SK-N-SH treated with all-trans-retinoic acid at 6 μM for 48 hours (cell line): Measurements from ENCODE around the gene KCNMA1.

ENCODE experiments used
- ARNTL ChIP-seq: fragments of 450-650 bp; formaldehyde crosslinking; IDR thresholded peaks from 2 replicates; pipeline ENCODE4 v1.5.0; 2020; ENCODE audit warnings: low read depth, mild to moderate bottlenecking, moderate library complexity, borderline replicate concordance
- BACH2 ChIP-seq: fragments of 250-450 bp; sonication (Bioruptor Pico); IDR thresholded peaks from 2 replicates; pipeline ENCODE4 v1.9.0; 2021; ENCODE audit warnings: mild to moderate bottlenecking, borderline replicate concordance
- CREB5 ChIP-seq: fragments of 250-450 bp; sonication (Bioruptor Pico); IDR thresholded peaks from 2 replicates; pipeline ENCODE4 v1.5.1; 2020; ENCODE audit warnings: low read depth, mild to moderate bottlenecking, moderate library complexity
- GLIS3 ChIP-seq: fragments of 250-450 bp; sonication (Bioruptor Pico); IDR thresholded peaks from 2 replicates; pipeline ENCODE4 v1.5.0; 2020; ENCODE audit warnings: mild to moderate bottlenecking, moderate library complexity
- ISL1 ChIP-seq: fragments of 250-450 bp; sonication (Bioruptor Pico); IDR thresholded peaks from 2 replicates; pipeline ENCODE4 v2.1.2; 2022; ENCODE audit warnings: mild to moderate bottlenecking, moderate library complexity
- OSR1 ChIP-seq: fragments of 250-450 bp; sonication (Bioruptor Pico); IDR thresholded peaks from 2 replicates; pipeline ENCODE4 v1.8.0; 2022; ENCODE audit warnings: moderate library complexity, mild to moderate bottlenecking, inconsistent platforms
- PATZ1 ChIP-seq: fragments of 250-450 bp; sonication (Bioruptor Pico); IDR thresholded peaks from 2 replicates; pipeline ENCODE4 v1.8.0; 2020; ENCODE audit warnings: mild to moderate bottlenecking, moderate library complexity, borderline replicate concordance
- SNAI2 ChIP-seq: fragments of 250-450 bp; sonication (Bioruptor Pico); IDR thresholded peaks from 2 replicates; pipeline ENCODE4 v1.5.0; 2020; ENCODE audit warnings: mild to moderate bottlenecking, moderate library complexity
- TOX ChIP-seq: fragments of 250-450 bp; sonication (Bioruptor Pico); IDR thresholded peaks from 2 replicates; pipeline ENCODE4 v1.8.0; 2021; ENCODE audit warnings: mild to moderate bottlenecking, moderate library complexity, borderline replicate concordance
- ZFP3 ChIP-seq: fragments of 250-450 bp; sonication (Bioruptor Pico); IDR thresholded peaks from 2 replicates; pipeline ENCODE4 v1.5.0; 2020; ENCODE audit warnings: mild to moderate bottlenecking, moderate library complexity
- ZFP30 ChIP-seq: fragments of 450-650 bp; formaldehyde crosslinking; IDR thresholded peaks from 2 replicates; pipeline ENCODE4 v1.5.0; 2022; ENCODE audit warnings: mild to moderate bottlenecking, moderate library complexity
- ZNF565 ChIP-seq: fragments of 450-650 bp; formaldehyde crosslinking; conservative IDR thresholded peaks from 2 replicates; pipeline ENCODE4 v1.5.0; 2020; ENCODE audit warnings: low read depth, mild to moderate bottlenecking, moderate library complexity

- TF ChIP-seq SNAI2 (CRISPR knock-in tag) (no peak), PATZ1 (CRISPR knock-in tag) (no peak), ARNTL (no peak), GLIS3 (CRISPR knock-in tag) (no peak), ZFP3 (CRISPR knock-in tag) (no peak), ZFP30 (CRISPR knock-in tag) (no peak), OSR1 (no peak), TOX (CRISPR knock-in tag) (no peak), ZNF565 (CRISPR knock-in tag) (no peak), ISL1 (CRISPR knock-in tag) (no peak), BACH2 (no peak), CREB5 (CRISPR knock-in tag) (no peak)
Measured at GRCh38 chr10:77350134-77350533, 287.5 kb downstream of the KCNMA1 start.
